ENCODE measurements around the gene NSRP1.
"Not testable (repeated sequence)": the region's sequence is repeated elsewhere in the genome, so short reads cannot be mapped to it uniquely, and the experiment has no call there.

Gene NSRP1

GRCh38 chr17:30224419-30224960 lies 107.9 kb downstream of the NSRP1 start:
- DNase-seq = no peak

DNA sequence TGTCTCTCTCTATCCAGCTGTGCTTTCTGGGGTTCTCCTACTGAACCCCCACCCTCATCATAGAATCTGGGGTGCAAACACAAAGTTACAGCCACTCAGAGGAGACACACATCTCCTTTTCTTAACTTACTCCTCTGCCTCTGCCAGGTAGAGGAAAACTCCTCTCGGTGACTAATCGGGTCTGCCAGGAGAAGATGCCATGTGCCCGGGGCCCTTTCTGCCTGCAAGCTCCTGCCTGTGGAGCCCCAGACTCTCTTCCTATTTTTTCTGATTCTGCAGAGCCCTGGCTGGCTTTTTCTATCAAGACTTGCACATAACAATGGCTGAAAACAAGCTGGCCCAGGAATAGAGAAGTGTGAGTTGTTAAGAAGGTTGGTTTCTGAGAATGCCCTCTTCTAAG lies 108.5 kb downstream of the NSRP1 start:
- no peak for DNase-seq

DNA sequence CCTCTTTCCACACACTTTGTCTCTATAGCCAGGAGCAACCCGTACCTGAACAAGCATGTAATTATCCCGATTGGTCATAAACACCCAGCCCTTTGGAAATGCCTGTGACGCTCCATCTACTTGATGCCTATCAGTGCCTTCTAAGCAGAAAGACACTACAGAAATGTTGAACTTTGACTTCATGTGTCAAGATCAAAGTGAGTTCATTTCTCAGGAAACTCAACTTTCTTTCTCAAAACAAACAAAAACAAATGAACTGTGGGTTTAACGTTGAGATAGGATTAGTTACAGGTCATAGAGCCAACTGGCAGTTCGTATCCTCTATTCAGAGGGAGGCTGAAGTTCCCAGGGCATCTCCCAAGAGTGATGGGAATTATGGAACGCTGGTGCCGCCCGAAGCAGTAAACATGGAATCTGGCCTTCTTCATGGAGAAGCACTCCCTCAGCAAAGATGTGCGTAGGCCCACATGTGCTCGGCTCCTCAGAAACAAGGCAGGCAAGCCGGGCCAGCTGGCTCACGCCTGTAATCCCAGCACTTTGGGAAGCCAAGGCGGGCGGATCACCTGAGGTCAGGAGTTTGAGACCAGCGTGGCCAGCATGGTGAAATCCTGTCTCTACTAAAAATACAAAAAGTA lies 109.4 kb downstream of the NSRP1 start:
- DNase-seq = no peak

DNA sequence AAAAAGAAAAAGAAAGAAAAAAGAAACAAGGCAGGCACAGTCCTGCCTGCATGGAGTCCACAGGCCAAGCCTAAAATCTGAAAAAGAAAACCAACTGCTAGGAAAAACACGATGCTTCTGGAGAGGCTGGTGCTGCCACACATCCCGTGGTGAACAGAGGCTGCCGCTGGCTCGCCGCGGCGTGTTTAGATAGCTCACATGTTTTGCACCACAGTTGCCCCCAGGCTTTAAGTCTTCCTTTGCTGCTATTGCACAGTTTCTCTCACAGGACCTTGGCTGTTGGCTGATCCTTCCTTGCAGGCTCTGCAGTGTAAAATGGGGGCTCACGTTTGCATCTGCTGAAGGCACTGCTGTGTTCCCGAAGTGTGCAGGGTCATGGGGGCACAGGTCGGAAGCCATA lies 110.3 kb downstream of the NSRP1 start:
- DNase-seq = no peak

- no peak for DNase-seq
Observed at GRCh38 chr17:30228011-30228410, 111.4 kb downstream of the NSRP1 start.

DNA sequence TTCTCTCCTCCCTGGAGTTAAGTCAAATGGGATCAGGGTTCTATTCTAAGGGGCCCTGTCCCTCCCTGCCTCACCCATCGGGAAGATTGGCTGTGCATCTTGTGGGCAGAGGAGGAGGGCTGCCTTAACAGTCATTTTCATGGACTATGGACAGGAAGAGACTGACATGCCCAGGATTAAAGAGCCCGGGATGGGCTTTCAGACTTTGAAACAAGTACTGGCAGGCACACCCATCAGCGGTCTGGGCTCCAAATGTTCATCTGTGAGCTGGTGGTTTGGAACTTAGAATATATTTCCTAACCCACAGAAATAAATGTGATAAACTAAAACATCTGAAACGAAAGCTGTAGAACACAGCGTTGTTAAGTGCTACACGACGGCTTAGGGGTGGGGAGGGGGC lies 112.4 kb downstream of the NSRP1 start:
- DNase-seq = no peak

DNA sequence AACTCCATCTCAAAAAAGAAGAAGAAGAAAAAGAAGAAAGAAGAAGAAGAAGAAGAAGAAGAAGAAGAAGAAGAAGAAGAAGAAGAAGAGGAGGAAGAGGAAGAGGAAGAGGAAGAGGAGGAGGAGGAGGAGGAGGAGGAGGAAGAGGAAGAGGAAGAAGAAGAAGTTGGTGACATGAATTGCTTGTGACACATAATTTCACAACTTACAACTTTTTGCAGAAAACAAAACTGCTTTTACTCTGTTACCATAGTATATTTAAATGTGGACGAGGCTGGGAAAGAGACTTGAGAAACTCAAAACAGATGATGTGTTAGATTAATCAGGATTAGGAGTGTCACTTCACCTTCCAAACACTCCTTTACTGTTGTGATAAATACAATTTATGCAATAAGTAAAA lies 113.4 kb downstream of the NSRP1 start:
- DNase-seq = not testable (repeated sequence)

- DNase-seq = no peak
Observed at GRCh38 chr17:30230596-30231125, 114.0 kb downstream of the NSRP1 start.

- DNase-seq = no peak
Observed at GRCh38 chr17:30232015-30232823, 115.6 kb downstream of the NSRP1 start.

DNA sequence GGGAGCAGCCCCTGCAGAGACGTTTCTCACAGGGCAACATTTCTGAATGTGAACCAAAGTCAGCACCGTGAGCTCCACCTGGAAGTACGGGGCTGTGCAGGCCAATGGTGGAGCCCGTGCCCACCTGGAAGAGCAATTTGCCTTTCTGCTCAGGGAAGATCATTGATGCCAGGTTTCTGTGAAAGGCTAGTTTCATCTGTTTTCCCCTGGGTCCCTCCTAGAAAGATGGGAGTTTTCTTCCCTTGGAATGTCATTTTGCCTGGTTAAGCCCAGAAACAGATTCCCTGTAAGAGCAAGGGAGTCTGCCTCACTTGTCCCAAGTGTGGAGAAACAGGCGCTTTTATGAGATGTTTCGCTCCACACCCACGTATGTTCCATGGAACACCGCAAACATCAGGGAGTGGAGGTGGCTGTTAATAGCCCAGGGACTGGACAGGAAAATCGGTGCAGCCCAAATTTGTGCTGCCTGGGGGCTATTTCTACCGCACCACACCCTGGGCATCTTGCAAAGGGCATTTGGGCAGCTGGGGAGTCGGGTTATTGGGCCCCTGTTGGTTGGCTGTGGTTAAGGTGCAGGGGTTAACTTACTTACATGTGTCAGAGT lies 116.3 kb downstream of the NSRP1 start:
- DNase-seq = no peak

- no peak for DNase-seq
Observed at GRCh38 chr17:30234296-30234695, 117.7 kb downstream of the NSRP1 start.

DNA sequence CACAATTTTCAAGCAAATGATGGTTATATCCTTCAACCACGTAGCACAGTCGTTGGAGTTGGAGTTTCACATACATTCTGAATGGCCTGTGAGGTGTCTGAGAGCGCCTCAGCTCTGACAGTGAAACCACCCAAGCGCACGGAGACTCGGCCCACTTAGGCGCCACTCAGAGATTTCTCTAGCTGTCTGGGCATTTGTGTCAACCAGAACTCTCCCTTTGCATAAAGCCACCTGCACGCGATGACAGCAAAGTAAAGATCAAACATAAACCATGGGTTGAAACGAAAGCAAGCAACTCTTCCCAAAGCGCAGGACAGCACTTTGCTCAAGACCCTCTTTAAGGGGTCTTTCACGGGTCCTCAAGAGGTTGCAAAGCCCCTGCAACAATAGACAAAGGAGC lies 118.3 kb downstream of the NSRP1 start:
- no peak for DNase-seq

GRCh38 chr17:30235386-30236296 lies 119.0 kb downstream of the NSRP1 start, which contains the start of gene SLC6A4:
Gene SLC6A4, minus strand, starts transcription at chr17:30235697. Its CDS starts 13,739 bp downstream, at chr17:30221958.
- DNase-seq = no peak
